GM19328 (cell line): ENCODE measurements around the gene CMPK2.
A peak's percentile ranks its signal among the peaks of the same experiment; 100 is the strongest.
"Not testable (repeated sequence)": the region's sequence is repeated elsewhere in the genome, so short reads cannot be mapped to it uniquely, and the experiment has no call there.

Experiments used
- ATAC-seq: cut with Tn5 transposase; IDR thresholded peaks from one replicate; pipeline ENCODE4 v1.9.1; 2021; ENCODE audit warnings: mild to moderate bottlenecking, moderate library complexity; ENCODE audit not compliant: unreplicated experiment

Gene CMPK2

DNA sequence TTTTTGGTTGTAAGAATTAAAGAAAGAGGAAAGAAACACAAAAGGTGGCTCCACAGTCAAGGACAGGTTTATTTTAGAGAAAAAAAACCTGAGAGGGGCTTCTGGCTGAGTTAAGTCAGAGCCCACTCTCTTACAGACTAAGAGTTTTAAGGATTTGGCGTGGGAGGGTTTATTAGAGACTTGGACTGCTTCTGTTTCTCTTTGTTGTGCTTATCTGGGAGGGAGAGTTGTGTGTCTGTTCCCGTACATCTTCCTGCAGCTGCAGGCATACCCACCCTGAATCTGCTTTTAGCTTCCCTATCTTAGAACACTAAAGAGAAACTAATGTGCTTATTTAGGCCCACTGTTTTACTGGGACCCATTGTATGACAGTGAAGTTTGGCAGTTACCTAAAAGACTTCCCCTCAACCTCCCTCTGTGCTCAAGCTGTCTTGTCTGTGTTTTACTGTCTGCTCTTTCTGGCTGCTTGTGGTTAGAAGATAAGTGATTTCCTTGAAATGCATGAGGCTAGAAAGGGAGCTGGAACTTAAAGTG, 14.6 kb upstream of the CMPK2 start:
- no peak for ATAC-seq

DNA sequence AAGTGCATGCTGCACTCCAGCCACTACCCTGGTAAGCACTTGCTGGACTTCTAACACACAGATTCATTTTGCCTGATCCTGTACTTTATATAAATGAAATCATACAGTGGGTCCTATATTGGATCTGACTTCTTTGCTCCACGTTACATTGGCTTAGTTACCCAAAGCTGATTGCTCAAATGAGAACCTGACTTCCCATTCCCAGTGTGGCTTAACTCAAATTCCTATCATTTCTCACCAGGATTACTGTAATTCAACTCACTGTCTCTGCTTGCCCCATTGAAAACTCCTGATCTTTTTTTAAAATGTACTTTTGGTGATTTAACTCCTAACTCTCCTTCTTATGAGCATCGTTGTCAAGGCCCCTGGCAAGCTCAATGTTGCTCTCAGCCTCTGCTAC, 13.3 kb upstream of the CMPK2 start:
- no peak for ATAC-seq

DNA sequence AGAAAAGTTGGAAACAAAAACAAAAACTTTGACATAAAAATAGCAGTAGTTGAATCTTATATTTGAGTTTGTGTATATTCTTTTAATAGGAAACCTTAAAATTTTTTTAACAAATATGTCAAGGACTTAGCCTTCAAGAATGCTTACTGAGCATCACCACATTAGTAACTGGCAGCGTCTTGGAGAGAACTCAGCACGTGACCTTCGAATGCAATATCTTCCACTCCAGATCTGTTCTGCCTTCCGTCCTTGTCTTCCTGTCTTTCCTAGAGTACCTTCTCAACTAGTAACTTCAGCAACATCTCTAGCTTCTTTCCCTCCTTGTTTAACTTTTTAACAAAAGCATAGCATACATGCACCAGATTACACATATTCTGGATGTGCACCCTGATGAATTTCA, 12.8 kb upstream of the CMPK2 start:
- ATAC-seq, result no peak

DNA sequence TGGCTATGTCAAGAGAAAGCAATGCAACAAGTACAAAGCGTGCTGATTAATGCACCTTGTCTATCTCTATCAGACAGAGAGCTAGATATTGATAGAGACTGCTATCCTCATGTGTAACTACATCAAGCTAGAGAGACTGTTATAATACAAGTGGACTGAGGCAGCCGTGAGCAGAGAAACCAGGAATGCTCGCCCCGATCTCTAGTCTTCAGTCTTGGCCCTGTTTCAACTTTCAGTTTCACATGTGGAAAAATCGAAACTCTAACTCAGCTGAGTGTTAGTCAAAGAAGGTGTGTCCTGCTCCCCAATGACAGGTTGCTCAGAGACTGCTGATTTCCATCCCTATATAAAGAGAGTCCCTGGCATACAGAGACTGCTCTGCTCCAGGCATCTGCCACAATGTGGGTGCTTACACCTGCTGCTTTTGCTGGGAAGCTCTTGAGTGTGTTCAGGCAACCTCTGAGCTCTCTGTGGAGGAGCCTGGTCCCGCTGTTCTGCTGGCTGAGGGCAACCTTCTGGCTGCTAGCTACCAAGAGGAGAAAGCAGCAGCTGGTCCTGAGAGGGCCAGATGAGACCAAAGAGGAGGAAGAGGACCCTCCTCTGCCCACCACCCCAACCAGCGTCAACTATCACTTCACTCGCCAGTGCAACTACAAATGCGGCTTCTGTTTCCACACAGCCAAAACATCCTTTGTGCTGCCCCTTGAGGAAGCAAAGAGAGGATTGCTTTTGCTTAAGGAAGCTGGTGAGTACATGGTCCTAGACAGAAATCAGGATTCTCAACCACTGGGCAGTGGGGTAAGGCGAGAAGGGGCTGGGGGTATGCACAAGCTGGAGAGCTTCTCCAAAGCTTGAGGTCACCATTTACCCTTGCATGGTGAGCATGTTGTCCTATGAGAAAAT, 11.9 kb upstream of the CMPK2 start, which contains the start of gene RSAD2:
RSAD2 (plus strand) TSS at position 376 of the 903 bp plus-strand sequence; CDS start at position 400, 24 bp downstream.
- ATAC-seq, result peak; percentile 77

DNA sequence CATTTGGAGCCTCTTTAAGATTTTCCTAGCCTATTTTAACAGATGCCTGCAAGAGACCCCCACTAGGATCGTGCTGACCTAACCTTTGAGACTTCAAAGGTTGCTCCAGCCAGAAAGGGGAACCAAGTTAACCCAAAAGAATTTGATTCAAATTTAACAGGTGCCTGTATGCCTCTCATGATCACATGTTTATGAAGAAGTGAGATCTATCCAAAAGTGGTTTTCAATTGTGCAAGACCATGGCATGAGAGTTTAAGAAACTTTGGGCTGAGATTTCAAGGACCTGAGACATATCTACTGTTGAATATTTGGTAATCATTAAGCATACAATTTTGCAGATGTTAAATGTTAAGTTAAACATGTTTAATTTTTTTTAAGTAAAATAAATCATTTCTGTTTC, 10.6 kb upstream of the CMPK2 start:
- ATAC-seq, result no peak

DNA sequence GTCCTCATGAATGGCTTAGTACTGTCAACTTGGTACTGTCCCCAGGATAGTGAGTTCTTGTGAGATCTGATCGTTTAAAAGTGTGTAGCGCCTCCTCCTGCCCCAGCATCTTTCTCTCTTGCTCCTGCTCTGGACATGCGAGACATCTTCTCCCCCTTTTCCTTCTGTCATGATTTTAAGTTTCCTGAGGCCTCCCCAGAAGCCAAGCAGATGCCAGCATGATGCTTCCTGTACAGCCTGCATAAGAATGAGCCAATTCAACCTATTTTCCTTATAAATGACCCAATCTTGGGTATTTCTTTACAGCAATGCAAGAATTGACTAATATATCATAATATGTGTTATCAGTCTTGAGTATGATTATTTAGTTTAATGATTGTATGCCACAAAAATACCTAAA, 8.3 kb upstream of the CMPK2 start:
- no peak for ATAC-seq

DNA sequence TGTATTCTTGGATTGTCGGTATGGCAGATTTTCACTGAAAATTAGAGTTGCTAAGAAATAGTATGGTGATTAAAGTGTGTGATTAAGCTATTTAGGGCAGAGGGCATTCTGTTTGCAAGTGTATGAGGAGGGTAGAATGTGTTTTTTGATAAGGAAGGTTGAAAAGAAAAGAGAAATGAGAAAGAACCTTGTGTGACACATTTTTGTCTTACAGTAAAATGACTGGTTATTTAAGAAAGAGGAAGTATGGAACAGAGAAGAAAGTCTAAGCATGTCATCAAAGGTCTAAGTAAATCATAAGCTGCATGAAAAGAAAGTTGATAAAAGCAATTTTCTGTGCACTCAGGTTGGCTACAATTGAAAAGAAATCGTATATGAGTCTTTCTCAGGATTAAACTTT, 6.7 kb upstream of the CMPK2 start:
- no peak for ATAC-seq

DNA sequence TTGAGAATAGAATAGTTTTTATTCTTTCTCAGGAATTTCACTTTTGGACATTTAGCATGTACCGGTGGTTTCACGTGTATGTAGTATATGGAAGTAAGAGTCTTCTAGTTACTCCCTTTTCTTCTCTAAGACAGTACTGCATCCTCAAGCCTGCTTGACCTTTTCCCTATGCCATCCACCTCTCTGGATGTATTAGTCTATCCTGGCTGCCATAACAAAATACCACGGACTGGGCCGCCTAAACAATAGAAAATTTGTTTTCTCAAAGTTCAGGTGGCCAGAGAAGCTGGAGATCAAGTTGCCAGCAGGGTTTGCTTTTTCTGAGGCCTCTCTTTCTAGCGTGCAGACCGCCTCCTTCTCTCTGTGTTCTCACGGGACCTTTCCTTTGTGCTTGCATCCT, 1.3 kb upstream of the CMPK2 start:
- ATAC-seq, result no peak

DNA sequence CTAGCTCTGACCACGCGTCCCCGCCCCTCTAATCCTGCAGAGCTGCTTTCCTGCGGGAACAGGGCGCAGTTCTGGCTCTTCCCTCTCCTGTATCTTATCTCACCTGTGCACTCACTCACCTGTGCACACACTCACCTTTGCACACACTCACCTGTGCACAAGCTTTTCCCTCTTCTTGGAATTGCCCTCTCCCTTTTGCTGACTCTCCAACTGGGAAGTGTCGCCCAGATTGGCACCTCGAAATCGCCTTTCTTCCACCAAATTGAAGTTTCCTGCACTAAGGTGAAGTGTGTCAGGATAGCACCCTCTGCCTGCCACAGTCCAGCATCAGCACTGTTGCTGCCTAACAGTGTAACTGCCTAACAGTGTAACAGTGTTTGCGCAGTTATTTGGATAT, 566 bp upstream of the CMPK2 start:
- peak; percentile 33 for ATAC-seq

DNA sequence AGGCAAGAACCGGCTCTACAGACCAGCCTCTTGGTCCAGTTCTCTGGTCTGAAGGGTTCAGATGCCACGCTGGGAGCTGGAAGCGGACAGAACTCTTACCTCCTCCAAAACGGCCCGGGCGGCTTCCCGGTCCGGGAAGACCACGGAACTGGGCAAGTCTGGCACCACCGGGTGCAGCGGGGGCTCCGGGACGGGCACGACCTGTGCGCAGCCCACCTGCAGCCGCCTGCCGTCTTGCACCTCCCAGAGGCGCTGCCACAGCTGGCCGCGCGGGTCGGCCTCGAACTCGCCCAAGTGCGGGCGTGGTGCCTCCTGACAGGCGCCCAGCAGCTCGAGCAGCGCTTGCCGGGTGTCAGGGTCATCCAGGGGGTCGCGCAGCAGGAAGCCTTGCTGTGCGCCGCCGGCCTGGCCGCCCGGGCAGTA, 773 bp downstream of the CMPK2 start:
- ATAC-seq, result peak; percentile 26

DNA sequence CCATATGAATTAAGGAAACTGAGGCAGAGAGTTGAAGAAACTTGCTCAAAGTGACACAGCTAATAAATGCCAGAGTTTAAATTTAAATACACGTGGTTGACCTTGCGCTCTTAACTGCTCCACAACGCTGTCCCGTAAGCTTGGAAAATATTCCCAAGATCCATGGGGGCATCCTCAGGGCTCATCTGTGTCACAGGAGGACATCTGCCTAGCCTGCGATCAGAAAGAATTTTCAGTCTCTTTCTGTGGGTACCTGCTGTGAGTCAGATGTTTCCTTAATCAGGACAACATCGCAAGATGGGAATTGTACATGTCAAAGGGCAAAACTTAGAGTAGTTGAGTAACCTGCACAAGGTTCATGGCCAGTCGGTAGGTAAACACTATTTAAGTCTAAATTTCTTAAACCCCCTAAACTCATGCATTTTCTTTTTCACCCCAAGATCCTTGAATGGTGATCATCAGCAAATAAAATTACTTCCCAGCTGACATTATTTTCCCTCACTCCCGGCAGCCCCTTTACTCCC, 1.4 kb downstream of the CMPK2 start:
- no peak for ATAC-seq

DNA sequence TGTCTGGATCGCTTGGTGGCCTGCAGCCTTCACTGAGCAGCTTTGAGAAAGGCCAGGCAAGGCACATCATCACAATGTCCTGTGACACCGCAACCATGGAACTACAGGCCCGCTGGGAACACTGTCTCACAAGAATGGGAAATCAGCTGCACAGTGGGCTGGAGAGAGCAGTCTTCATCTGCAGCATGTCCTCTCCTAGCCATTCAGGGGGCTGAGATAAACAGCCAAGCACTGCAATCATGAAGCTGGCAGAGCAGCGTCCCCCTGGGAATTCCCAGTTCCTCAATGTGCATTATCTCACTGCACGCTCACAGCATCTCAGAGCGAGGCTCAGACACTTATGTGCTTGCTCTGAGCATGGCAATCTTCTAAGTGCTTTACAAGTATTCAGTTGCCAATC, 1.9 kb downstream of the CMPK2 start:
- ATAC-seq, result no peak

DNA sequence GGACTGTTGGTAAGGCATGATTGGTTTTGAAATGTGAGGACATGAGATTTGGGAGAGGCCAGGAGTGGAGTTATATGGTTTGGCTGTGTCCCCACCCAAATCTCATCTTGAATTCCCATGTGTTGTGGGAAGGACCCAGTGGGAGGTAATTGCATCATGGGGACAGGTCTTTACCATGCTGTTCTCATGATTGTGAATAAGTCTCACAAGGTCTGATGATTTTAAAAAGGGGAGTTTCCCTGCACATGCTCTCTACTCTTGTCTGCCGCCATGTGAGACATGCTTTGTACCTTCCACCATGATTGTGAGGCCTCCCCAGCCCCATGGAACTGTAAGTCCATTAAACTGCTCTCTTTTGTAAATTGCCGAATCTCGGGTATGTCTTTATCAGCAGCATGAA, 5.4 kb downstream of the CMPK2 start:
- ATAC-seq, result no peak

DNA sequence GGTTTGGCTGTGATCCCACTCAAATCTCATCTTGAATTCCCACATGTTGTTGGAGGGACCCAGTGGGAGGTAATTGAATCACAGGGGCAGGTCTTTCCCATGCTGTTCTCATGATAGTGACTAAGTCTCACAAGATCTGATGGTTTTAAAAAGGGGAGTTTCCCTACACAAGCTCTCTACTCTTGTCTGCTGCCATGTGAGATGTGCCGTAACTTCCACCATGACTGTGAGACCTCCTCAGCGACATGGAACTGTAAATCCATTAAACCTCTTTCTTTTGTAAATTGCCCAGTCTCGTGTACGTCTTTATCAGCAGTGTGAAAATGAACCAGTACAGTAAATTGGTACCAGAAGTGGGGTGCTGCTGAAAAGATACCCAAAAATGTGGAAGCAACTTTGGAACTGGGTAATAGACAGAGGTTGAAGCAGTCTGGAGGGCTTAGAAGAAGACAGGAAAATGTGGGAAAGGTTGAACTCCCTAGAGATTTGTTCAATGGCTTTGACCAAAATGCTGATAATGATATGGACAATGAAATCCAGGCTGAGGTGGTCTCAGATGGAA, 7.2 kb downstream of the CMPK2 start:
- ATAC-seq, result not testable (repeated sequence)

DNA sequence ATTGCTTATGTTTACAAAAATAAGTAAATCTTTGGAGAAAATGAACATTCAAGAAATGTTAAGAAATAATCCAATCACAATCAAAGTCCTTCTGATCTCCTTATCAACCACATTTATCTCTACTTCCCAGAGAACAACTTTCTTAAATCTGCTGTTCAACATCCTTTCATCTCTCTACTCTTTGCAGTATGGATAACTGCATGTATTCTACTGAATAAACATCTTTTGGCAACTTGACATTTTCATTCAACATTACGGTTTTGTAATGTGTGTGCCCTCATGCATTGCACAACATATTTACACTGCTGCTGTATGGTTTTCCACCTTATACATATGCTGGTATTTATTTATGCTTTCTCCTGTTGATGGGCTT, 9.2 kb downstream of the CMPK2 start:
- no peak for ATAC-seq

DNA sequence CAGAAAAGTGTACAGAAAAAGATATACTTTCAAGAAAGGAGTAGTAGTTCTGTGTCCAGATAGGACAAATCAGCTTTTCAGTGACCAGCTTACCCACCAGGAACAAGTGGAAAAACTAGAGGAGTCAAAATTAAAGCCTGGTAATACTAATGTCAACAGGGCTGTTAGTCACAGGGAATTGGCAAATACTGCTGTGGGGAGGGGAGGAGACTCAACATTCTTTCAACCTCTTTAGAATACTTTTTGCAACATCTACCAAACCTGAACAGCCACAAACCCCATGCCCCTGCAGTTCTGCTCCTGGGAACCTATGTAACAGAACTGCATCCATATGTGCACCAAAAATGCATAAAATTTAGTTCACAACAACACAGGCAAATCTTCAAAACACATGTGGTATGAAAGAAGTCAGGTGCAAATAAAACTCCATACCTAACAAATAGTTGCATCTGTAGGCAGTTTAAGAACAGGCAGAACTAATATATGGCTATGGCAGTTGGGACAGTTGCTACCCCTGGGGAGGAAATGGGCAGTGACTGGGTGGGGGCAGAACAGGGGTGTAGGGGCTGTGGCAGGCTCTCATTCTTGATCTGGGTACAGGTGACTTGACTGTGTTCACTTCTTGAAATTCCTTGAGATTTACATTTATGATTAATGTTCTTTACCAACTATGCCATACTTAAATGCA, 9.7 kb downstream of the CMPK2 start:
- no peak for ATAC-seq

DNA sequence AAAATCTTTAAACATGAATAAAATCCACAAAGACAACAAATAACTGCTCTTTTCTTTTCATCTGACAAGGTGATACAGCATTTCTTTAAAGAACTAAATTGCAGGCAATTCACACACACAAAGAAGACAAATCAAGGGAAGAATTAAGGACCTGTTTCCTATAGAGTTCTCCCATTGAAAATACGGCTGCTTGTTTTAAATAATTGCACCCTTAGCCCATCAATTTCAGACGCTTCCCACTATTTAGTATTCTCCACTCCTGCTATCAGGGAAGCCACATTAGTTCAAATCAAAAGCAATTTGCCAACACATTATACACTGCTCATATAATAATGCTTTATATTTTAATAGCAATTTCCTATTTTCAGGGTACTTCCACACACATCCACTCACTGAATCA, 11.3 kb downstream of the CMPK2 start:
- no peak for ATAC-seq

DNA sequence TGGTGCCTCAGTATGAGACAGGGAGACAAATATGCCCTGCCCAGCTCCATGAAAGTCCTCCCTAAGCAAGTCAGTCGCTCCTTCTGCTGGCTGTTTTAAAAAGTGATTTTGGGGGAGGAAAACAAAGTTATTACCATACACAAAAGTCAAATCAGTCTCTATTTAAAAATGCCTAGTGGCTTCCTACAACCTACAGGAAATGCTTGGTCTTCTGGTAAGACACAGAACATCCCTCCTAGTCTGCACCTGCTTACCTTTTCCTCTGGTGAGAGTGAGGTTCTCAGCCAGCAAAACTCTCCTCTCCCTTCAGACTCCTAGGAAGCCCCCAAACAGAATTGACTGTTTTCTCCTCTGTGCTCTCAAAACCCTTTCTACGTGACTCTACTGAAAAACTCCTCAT, 13.5 kb downstream of the CMPK2 start:
- no peak for ATAC-seq

DNA sequence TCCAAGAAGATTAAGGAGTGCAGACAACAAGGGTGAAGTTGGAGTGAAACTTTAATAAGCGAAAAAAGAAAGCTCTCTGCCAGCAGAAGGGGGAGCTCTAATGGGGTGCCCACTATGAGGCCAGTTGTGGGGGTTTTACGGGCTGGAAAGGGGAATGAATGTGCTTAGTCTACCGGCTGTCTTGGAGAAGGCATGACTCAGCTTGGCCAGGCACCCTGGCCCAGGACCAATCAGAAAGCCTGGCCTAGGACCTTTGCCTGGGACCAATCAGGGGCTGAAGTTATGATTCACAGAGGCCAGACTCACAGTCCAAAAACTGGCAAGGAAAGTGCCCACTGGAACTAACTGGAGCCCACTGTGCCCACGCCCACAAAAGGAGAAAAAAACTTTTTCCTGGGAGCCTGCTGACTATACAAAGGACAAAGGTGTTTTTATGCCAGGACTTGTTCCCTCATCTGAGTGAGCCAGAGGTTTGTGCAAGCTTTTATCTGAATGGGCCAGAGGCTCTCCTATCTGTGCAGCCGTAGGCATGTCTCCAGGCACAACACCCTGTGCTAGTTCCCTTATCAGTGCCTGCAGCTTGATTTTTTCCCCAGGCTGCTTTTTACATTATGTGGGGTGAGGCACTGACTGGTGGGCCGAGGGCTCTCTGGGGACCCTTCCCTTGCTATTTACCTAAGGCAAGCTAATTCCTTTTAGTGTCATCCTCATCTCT, 18.6 kb downstream of the CMPK2 start:
- ATAC-seq, result no peak

DNA sequence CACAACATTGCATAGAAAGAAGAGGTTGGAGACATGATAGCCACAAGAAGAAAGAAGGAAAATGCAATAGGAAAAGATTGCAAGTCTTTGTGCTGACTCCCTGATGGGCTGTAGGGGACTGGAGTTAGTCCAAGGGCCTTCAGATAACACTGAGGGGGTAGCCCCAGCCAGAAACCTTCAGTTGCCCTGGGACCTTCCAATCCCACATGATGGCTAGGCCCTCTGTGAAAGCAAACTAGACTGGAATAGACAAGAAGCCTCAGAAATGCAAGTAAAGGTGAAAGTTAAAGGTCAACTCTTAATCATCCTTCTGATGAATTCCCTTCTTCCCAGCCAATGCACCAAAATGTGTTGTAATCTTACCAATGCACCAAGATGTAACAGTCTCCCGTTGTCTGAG, 19.2 kb downstream of the CMPK2 start:
- ATAC-seq, result no peak

DNA sequence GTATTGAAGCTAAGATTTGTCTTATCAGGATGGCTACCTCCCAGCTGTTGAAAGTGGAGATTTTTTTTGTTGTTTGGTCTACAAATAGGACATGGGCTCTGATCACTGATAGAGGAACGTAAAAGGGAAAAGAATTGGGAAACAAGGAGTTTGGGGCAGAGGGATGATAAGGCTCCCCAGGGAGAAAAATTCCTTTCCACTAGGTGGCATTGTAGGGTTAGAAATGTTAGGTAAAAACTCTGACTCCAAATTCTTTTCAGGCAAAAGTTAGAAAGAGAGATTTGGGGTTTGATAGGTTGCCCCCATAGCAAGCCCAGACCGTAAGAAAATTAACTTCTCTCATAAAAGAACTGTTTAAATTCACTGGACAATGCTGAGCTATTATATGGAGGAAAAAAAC, 19.8 kb downstream of the CMPK2 start:
- no peak for ATAC-seq
